GM13976 (cell line): ENCODE data around the gene HDAC8.

Source experiments
- DNase-seq: peaks from one replicate; pipeline ENCODE4 v3.0.0; 2012; ENCODE audit warnings: low spot score
- CTCF ChIP-seq: IDR thresholded peaks from 2 replicates; pipeline ENCODE4 v1.5.1; 2012; ENCODE audit warnings: borderline replicate concordance, mild to moderate bottlenecking; ENCODE audit not compliant: insufficient read depth; ENCODE audit errors: extremely low read depth, missing control alignments, control extremely low read depth
- in situ Hi-C: fragments of 300-500 bp; cut with MboI; formaldehyde crosslinking; loops from one replicate; pipeline ENCODE4 v1.12.0; 2022; ENCODE audit warnings: low sequenced_read_pairs, mixed read lengths, inconsistent platforms; ENCODE audit not compliant: unreplicated experiment

Gene HDAC8

GRCh38 chrX:72572248-72573157, at the start of gene HDAC8:
TSS of gene HDAC8 (minus strand) at chrX:72572843. CDS start at chrX:72572761, 82 bp downstream.
- in situ Hi-C loops: no loop called here
- TF ChIP-seq CTCF: no peak
- peak; percentile 67 for DNase-seq

GRCh38 chrX:72621625-72622485, 49.2 kb upstream of the HDAC8 start:
- in situ Hi-C loops: no loop called here
- DNase-seq: peak; percentile 8
- no peak for TF ChIP-seq CTCF

- no peak for TF ChIP-seq CTCF
- in situ Hi-C loops: no loop called here
- DNase-seq: no peak
These were observed 48.5 kb upstream of the HDAC8 start for GRCh38 chrX:72621163-72621562.

GRCh38 chrX:72620550-72621145, 48.0 kb upstream of the HDAC8 start:
- no peak for DNase-seq
- in situ Hi-C loops: no loop called here
- TF ChIP-seq CTCF: no peak

- no peak for DNase-seq
- in situ Hi-C loops: no loop called here
- TF ChIP-seq CTCF: no peak
These were observed 36.7 kb upstream of the HDAC8 start for GRCh38 chrX:72609313-72609712.

- no peak for DNase-seq
- TF ChIP-seq CTCF: no peak
- in situ Hi-C loops: no loop called here
These were observed 32.1 kb upstream of the HDAC8 start for GRCh38 chrX:72604705-72605104.
